OCI-M2 (cell line): ENCODE data around the gene PLXNB3.

ENCODE experiments used
- DNase-seq: peaks from one replicate; lab custom pipeline; 2025; ENCODE audit not compliant: unreplicated experiment; lab: John Stamatoyannopoulos, UW

PLXNB3 gene

DNA sequence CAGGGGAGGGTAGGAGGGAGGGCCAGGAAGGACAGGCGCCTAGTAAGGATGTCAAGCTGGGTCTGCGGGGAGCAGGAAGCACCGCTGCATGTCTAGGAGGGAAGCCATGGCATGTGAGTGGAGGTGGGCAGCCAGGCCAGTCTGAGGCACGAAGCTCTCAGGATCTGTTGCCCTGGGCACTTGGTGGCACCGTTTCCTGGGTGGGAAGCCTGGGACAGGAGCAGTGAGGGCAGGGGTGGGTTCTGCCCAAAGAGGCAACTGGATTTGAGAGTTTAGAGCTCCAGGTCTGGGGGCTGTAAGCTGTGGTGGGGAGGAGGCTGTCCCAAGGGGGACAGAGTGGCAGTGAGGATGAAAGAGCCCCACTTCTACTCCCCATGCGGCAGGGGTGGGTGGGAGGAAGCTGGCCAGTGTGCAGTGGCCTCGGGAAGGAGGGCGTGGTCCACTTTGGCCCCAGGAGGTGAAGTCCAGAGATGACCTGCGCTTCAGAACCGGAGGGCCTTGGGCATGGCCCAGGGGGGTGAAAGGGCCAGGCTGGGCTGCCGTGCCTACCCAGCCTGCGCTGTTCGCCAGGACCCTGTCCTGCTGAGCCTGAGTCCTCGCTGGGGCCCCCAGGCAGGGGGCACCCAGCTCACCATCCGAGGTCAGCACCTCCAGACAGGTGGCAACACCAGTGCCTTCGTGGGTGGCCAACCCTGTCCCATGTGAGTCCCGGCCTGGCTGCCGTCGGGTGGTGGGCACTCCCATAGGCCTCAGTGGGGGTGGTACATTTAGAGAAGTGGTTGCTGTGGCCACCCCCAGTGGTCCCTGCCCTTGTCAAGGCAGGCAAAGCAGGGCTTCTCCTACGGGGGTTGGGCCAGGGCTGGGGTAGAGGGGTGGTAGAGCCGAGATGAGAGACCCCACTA, 8.5 kb downstream of the PLXNB3 start:
- no peak for DNase-seq

DNA sequence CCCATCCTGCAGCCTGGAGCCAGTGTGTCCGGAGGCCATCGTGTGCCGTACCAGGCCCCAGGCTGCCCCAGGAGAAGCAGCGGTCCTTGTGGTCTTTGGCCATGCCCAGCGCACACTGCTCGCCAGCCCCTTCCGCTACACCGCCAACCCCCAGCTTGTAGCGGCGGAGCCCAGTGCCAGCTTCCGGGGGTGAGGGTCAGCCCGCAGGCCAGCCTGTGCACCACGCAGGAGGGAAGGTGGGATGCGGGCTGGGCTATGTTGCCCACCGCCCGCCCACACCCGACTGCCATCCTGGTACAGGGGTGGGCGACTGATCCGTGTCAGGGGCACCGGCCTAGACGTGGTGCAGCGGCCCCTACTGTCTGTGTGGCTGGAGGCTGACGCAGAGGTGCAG, 9.2 kb downstream of the PLXNB3 start:
- no peak for DNase-seq

DNA sequence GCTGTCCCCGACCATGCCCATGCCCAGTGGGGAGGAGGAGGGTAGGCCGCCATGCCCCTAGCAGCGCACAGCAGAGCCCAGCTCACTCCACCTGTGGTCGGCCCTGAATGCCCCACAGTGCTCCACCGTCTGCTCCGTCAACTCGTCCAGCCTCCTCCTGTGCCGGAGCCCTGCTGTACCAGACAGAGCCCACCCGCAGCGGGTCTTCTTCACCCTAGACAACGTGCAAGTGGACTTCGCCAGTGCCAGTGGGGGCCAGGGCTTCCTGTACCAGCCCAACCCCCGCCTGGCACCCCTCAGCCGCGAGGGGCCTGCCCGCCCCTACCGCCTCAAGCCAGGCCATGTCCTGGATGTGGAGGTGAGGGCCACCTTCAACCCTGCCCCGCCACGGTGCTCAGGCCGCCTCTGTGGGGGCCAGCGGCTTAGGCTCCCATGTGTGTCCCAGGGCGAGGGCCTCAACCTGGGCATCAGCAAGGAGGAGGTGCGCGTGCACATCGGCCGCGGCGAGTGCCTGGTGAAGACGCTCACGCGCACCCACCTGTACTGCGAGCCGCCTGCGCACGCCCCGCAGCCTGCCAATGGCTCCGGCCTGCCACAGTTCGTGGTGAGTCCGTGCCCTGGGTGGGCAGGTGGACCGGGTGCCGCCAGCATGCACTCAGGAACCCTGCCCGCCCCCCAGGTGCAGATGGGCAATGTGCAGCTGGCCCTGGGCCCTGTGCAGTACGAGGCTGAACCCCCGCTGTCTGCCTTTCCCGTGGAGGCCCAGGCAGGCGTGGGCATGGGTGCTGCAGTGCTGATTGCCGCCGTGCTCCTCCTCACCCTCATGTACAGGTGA, 9.9 kb downstream of the PLXNB3 start:
- no peak for DNase-seq

DNA sequence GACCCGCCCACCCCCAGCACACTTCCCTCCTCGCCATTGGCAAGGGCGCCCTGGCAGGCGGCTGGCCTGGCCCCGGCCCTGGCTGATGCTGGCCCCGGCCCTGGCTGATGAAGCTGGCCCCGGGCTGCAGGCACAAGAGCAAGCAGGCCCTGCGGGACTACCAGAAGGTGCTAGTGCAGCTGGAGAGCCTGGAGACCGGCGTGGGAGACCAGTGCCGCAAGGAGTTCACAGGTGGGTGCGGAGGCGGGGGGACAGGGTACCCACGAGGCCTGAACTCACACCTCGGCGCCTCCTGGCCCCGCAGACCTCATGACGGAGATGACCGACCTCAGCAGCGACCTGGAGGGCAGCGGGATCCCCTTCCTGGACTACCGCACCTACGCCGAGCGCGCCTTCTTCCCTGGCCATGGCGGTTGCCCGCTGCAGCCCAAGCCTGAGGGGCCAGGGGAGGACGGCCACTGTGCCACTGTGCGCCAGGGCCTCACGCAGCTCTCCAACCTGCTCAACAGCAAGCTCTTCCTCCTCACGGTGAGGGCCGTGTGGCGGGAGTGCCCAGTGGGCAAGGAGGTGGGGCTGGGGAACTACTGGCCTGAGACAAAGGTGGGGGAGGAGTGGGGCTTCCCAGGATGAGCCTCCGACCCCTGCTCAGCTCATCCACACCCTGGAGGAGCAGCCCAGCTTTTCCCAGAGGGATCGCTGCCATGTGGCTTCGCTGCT, 10.7 kb downstream of the PLXNB3 start:
- no peak for DNase-seq

DNA sequence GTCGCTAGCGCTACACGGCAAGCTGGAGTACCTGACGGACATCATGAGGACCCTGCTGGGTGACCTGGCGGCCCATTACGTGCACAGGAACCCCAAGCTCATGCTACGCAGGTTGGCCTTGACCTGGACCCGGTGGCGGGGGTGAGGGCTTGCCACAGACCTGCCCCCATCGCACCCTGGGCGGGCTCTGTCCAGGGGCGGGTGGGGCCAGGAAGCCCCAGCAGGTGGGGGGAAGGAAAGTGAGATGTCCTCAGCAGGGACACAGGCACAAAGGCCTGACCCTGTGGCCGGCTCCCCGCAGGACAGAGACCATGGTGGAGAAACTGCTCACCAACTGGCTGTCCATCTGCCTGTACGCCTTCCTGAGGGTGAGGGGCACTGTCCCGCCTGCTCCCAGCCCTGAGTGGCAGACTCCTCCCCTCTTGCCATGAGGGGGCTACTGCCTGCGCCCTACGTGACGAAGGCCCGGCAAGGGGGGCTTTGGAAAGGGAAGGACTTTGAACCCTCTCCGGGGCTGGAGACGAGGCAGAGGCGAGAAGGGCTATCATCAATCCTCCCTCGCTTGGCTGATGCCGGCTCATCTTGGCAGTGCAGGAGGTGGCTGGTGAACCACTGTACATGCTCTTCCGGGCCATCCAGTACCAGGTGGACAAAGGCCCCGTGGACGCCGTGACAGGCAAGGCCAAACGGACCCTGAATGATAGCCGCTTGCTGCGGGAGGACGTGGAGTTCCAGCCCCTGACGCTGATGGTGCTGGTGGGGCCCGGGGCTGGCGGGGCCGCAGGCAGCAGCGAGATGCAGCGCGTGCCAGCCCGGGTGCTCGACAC, 11.5 kb downstream of the PLXNB3 start:
- DNase-seq: no peak

DNA sequence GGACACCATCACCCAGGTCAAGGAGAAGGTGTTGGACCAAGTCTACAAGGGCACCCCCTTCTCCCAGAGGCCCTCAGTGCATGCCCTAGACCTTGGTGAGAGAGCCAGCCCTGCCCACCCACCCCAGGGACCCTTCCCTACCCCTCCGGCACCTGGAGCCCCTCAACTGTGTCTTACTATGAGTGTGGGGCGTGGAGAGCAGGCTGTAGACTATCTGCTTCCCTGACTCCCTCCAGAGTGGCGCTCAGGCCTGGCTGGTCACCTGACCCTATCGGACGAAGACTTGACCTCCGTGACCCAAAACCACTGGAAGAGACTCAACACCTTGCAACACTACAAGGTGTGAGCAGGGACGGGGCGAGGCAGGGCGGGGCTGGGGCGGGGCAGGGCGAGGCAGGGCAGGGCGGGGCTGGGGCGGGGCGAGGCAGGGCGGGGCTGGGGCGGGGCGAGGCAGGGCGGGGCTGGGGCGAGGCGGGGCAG, 12.1 kb downstream of the PLXNB3 start:
- DNase-seq: no peak

DNA sequence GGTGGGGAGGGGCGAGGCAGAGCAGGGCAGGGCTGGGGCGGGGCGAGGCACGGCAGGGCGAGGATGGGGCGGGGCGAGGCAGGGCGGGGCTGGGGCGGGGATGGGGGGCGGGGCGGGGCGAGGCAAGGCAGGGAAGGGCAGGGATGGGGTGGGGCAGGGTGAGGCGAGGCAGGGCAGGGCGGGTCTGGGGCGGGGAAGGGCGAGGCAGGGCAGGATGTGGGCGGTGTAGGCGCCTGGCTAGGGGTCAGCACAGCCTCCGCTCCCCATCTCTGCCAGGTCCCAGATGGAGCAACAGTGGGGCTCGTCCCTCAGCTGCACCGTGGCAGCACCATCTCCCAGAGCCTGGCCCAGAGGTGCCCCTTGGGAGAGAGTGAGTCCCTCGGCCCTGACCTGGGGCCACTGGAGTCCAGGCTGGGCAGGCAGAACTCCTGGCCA, 12.6 kb downstream of the PLXNB3 start:
- DNase-seq: no peak

DNA sequence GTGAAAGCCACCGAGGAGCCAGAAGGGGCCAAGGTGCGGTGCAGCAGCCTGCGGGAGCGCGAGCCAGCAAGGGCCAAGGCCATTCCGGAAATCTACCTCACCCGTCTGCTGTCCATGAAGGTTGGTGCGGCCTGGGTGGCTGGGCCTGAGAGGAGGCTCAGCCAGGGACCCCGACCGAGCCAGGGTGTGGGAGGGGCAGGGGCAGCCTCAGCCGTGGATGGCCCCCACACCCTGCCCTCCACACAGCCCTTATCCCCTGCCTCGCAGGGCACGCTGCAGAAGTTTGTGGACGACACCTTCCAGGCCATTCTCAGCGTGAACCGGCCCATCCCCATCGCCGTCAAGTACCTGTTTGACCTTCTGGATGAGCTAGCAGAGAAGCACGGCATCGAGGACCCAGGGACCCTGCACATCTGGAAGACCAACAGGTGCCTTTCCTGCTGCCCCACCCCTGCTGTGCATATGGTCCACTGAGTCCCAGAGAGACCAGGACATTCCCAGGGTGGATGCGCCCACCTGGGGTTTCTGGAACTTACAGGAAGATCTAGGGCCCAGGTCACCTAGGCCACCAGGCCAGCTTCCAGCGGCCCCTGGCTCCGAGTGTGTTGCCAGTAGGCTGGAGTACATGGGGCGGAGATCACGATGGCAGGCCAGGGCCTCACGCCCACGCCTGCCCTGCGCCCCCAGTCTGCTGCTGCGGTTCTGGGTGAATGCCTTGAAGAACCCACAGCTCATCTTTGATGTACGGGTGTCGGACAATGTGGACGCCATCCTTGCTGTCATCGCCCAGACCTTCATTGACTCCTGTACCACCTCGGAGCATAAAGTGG, 13.4 kb downstream of the PLXNB3 start:
- no peak for DNase-seq

DNA sequence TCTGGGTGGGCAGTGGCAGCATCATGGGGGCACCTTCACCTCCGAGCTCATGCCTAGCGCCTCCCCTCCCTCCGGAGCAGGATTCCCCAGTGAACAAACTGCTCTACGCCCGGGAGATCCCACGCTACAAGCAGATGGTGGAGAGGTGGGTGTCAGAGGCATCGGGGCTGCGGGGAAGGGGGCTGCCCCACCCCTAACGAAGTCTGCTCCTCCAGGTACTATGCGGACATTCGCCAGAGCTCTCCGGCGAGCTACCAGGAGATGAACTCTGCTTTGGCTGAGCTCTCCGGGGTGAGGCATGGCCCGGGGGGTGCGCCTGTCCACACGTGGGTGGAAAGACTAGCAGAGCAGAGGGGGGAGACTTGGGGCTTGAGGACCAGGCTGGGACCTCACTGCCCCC, 14.1 kb downstream of the PLXNB3 start:
- no peak for DNase-seq

DNA sequence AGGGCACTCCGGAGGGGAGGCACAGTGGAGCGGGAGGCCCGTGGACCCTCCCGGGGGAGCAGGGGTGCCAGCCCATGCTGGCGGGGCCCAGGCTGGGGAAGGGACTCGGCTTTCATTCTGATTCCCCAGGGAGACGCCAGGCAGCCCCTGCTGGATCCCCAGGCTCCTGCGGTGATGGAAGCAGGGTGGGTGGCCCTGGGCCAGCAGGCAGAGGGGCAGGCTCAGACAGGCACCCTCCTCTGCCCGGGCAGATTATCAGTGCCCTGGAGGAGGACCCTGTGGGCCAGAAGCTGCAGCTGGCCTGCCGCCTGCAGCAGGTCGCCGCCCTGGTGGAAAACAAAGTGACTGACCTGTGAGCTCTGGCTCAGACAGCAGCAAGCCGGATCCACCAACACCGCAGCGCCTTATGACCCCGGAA, 14.6 kb downstream of the PLXNB3 start:
- no peak for DNase-seq

DNA sequence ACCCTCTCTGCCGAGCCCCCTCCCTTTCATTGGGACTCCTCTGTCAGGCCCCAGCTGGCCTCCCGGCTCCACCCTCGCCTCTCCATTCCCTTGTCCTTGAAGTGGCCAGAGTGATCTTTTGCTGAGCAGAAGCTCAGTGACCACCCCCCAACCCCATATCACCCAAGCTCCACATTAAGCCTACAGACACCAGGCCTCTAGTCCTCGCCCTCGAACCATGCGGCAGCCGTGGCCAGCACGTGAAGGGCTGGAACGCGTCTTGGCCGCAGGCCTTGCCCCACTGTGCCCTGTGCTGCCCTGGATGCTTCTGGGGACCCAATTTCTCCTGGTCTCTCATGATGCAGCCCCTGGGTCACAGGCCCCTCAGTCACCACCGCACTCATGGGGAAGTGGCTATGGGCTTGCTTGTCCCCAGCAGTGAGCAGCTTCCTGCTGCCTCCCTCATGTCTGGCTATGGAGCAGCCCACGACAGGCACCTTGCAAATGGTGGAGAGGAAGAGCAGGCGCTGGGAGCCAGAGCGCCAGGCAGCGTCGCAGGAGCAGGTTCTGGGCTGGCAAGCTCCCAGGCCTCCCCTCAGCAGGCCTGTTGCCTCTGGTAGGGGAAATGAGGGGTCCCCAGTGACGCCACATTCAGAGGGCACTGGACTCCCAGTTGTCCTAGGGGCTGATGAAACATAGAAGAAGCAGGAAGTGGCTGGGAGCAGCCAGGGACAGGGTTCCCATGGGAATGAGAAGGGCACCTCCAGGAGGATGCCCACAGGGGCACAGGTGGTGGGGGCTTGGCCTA, 16.0 kb downstream of the PLXNB3 start:
- DNase-seq: no peak

DNA sequence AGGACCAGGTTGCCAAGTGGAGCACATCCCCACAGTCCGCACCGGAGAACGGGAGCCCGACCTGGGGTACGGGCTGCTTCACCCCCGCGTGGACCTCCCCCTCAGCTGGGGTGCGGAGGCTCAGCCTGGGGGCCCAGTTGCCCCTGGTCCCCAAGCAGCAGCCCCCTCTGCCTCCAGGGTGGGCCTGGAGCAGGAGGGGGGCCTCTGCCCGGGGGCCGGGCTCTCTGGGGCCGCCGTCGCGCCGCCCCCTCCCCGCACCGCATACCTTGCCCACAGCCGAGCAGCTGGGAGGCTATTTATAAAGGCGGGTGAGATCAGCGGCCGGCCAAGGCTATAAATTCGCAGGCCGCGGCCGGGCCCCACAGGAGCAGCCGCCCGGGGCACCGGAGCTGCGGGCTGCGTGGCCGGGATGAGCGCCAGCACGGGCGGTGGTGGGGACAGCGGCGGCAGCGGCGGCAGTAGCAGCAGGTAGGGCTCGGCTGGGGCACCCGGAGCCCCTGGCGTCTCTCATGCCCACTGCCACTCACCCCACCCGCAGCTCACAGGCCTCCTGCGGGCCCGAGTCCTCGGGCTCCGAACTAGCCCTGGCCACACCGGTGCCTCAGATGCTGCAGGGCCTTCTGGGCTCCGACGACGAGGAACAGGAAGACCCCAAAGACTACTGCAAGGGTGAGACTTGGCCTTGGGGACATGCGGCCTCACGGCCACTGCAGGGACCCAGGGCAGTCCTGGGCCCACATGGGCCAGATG, 16.8 kb downstream of the PLXNB3 start, which contains the start of gene SRPK3:
Gene SRPK3, plus strand, starts transcription at position 364 of the 750 bp plus-strand sequence. Its CDS starts 46 bp downstream, at position 410.
- DNase-seq: no peak

DNA sequence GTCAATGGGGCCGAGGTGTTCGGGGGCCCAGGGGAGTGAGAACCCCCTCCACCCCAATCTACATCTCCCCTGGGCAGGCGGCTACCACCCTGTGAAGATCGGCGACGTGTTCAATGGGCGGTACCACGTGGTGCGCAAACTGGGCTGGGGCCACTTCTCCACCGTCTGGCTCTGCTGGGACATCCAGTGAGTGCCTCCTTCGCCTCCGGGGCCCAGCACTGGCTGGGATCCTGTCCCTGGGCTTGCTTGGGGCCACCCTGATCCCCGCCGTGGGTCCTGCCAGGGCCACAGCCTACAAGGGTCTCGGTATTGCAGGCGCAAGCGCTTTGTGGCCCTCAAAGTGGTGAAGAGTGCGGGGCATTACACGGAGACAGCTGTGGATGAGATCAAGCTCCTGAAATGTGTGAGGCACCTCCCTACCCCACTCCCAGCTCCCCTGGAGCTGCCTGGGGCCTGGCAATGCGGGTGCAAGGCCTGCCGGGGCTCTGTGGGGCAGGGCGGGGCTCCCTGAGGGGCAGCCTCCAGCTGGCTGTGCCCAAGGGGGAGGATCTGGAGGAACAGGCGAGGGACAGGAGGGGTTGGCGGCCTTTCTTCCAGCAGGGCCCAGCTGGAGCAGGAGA, 17.5 kb downstream of the PLXNB3 start:
- no peak for DNase-seq

DNA sequence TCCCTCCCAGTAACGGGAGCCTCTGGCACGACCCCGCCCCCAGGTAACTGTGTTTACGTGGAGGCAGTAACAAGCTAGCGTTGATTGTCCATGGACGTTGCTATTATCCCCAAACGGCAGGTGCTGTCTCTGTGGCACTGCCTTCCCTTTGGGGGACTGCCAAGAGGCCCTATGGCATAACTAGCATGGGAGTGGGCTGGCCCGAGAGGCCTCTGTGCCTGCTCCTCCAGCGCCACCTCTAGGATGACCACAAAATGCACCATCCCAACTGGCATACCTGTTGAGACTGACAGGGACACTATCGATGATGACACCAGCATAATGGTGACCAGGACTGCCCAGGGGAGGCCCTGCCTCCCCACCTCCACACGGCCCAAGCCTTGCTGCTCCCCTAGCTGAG, 18.3 kb downstream of the PLXNB3 start:
- no peak for DNase-seq

DNA sequence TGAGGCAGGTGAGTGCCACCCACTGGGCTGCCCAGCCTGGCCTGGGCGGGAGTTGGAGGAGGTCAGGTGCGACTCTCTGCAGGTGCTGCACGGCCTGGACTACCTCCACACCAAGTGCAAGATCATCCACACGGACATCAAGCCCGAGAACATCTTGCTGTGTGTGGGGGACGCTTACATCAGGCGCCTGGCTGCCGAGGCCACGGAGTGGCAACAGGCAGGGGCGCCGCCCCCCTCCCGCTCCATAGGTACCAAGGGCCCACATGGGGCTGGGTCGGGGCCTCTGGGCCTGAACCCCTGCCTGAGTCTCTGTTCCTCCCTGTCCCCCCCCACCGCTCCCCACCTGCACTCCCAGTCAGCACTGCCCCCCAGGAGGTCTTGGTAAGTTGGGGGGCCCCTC, 18.8 kb downstream of the PLXNB3 start:
- no peak for DNase-seq

DNA sequence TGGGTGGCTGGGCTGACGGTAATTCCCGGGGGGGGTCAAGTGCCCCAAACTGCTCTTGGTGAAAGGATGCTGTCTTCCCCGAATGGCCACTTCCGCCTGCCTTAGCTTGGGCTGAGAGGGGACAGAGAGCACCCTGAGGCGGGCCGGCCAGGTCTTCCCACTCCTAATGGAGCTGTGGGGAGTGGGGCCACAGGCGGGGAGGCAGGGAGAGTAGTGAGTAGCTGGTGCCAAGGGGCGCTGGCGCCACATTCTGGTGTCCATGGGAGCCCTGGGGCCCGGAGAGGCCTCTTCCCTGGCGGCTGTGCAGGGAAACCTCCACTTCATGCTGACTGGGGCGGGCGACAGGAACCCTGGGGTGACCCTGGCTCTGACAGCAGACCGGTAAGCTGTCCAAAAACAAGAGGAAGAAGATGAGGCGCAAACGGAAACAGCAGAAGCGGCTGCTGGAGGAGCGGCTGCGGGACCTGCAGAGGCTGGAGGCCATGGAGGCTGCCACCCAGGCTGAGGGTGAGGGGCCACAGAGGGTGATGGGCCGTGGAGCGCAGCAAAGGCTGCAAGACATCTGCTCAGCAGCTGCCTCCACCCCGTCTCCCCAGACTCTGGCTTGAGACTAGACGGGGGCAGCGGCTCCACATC, 19.4 kb downstream of the PLXNB3 start:
- DNase-seq: no peak
